K562 (cell line): ENCODE data around the gene GPAT3. TPM values are rescaled to one million over a fixed set of nuclear protein-coding genes. Genes with fewer than 3 reads are reported as not detected.

Experiments used
- ATAC-seq: fragments of 200-7000 bp; cut with Tn5 transposase; 3 replicates; pipeline ENCODE4 v1.9.1; 2020; ENCODE audit warnings: moderate library complexity
- BruUV-seq: library from RNA; stranded (reverse); fragments of 400-500 nt; replicated peaks from 2 replicates; lab custom pipeline; 2021; lab: Mats Ljungman, UMichigan
- CTCF ChIA-PET: fragments of 300-600 bp; formaldehyde crosslinking; extraction: SDS; loops from one replicate; lab custom pipeline; 2021; ENCODE audit warnings: low intra/inter-chr PET ratio; lab: Yijun Ruan, JAX
- POLR2A ChIA-PET: fragments of 300-600, 350-650 bp; sonication (Branson Sonifier 250); formaldehyde crosslinking; extraction: SDS; loops from one replicate; lab custom pipeline; 2021; ENCODE audit warnings: antibody characterized with exemption, inconsistent platforms; lab: Yijun Ruan, JAX
- DNase-seq, 4 experiments: peaks; one replicate each; pipeline versions ENCODE4 v3.0.0 to v3.0.0-alpha.2; 2011 to 2018; ENCODE audit warnings: low spot score in 3 of 4, mixed read lengths in 3 of 4; ENCODE audit errors: extremely low read depth in 1 of 4
- FAIRE-seq: peaks from 2 replicates; lab custom pipeline; 2011; peaks lifted over from hg19 to GRCh38; lab: Jason Lieb, UNC
- H2AFZ ChIP-seq: 2 replicates; pipeline ENCODE4 v1.6.0; 2011; ENCODE audit warnings: low read depth, low read length, control low read depth, inconsistent platforms
- H3K27ac ChIP-seq: fragments of 200-600 bp; 3 replicates; pipeline ENCODE4 v1.8.0; 2011; ENCODE audit warnings: low read depth, mild to moderate bottlenecking, control low read depth, inconsistent platforms, low read length, moderate library complexity, mixed read lengths; ENCODE audit errors: extremely low read depth
- H3K27me3 ChIP-seq, 2 experiments: fragments of 300-600 bp in 1 of 2; 2 replicates in 1 of 2; 3 replicates in 1 of 2; pipeline versions ENCODE4 v1.6.0 to v1.8.0; 2011; ENCODE audit warnings: inconsistent platforms in 2 of 2, low read length in 2 of 2, mild to moderate bottlenecking in 1 of 2, mixed read lengths in 1 of 2, moderate library complexity in 1 of 2; ENCODE audit not compliant: control insufficient read depth in 2 of 2, insufficient read depth in 2 of 2
- H3K36me3 ChIP-seq: fragments of 300-600 bp; 3 replicates; pipeline ENCODE4 v1.8.0; 2011; ENCODE audit warnings: mild to moderate bottlenecking, low read length, inconsistent platforms; ENCODE audit not compliant: control insufficient read depth, insufficient read depth
- H3K4me1 ChIP-seq, 2 experiments: fragments of 200-600 bp in 1 of 2; replicated peaks in 1 of 2; 2 replicates in 1 of 2; 3 replicates in 1 of 2; pipeline versions ENCODE4 v1.5.1 to v1.8.0; 2011; ENCODE audit warnings: inconsistent platforms in 2 of 2, low read length in 2 of 2, mild to moderate bottlenecking in 1 of 2, mixed read lengths in 1 of 2, moderate library complexity in 1 of 2; ENCODE audit not compliant: control insufficient read depth in 2 of 2, insufficient read depth in 2 of 2
- H3K4me2 ChIP-seq: 2 replicates; pipeline ENCODE4 v1.6.1; 2011; ENCODE audit warnings: low read length, control low read depth, inconsistent platforms, mixed read lengths; ENCODE audit not compliant: insufficient read depth
- H3K4me3 ChIP-seq: fragments of 200-600 bp; sonication (generic), shearing (Covaris generic); 2 replicates; pipeline ENCODE4 v1.5.1; 2016; ENCODE audit warnings: control low read depth, inconsistent platforms
- H3K79me2 ChIP-seq: fragments of 200-600 bp; 3 replicates; pipeline ENCODE4 v1.8.0; 2011; ENCODE audit warnings: low read length, inconsistent platforms; ENCODE audit not compliant: control insufficient read depth, insufficient read depth
- H3K9ac ChIP-seq, 2 experiments: 2 replicates each; pipeline versions ENCODE4 v1.6.0 to v1.6.1; 2011; ENCODE audit warnings: low read depth in 2 of 2, low read length in 2 of 2, control low read depth in 1 of 2, inconsistent platforms in 1 of 2, mild to moderate bottlenecking in 1 of 2, mixed read lengths in 1 of 2; ENCODE audit not compliant: insufficient read depth in 1 of 2
- H3K9me1 ChIP-seq: one replicate; pipeline ENCODE4 v1.6.0; 2011; ENCODE audit warnings: inconsistent platforms, mild to moderate bottlenecking, low read length, moderate library complexity; ENCODE audit not compliant: control insufficient read depth, insufficient read depth
- H3K9me3 ChIP-seq: replicated peaks from 2 replicates; pipeline ENCODE4 v1.5.1; 2011; ENCODE audit warnings: low read depth, low read length, inconsistent platforms; ENCODE audit not compliant: control insufficient read depth, insufficient read depth
- H4K20me1 ChIP-seq: replicated peaks from 2 replicates; pipeline ENCODE4 v1.6.1; 2011; ENCODE audit warnings: low read length, inconsistent platforms, mixed read lengths; ENCODE audit not compliant: control insufficient read depth, insufficient read depth
- C11orf30 ChIP-seq: fragments of 450-650 bp; IDR thresholded peaks from 2 replicates; pipeline ENCODE4 v1.6.1; 2016; ENCODE audit warnings: low read depth, mild to moderate bottlenecking
- CBX3 ChIP-seq, 2 experiments: IDR thresholded peaks; 1 replicate in 1 of 2; 2 replicates in 1 of 2; pipeline ENCODE4 v1.6.1; 2012; ENCODE audit warnings: inconsistent platforms in 2 of 2, low read length in 2 of 2, borderline replicate concordance in 1 of 2, control low read depth in 1 of 2
- ELF1 ChIP-seq: fragments of 200-800 bp; sonication (Bioruptor generic); IDR thresholded peaks from 2 replicates; pipeline ENCODE4 v1.6.1; 2016; ENCODE audit warnings: missing genetic modification characterization, missing compliant biosample characterization
- GABPB1 ChIP-seq: sonication (generic); formaldehyde crosslinking; IDR thresholded peaks from 2 replicates; pipeline ENCODE4 v1.8.0; 2022; ENCODE audit warnings: mild to moderate bottlenecking, missing genetic modification reagents
- IFI16 ChIP-seq: fragments of 250-450 bp; sonication (Bioruptor Pico); IDR thresholded peaks from 2 replicates; pipeline ENCODE4 v2.1.2; 2022; ENCODE audit warnings: mild to moderate bottlenecking, inconsistent platforms
- MAFG ChIP-seq: fragments of 450-650 bp; conservative IDR thresholded peaks from 2 replicates; pipeline ENCODE4 v1.6.1; 2016; ENCODE audit warnings: missing genetic modification characterization, missing compliant biosample characterization
- NCOA4 ChIP-seq: fragments of 450-650 bp; IDR thresholded peaks from 2 replicates; pipeline ENCODE4 v1.6.1; 2018; ENCODE audit warnings: mild to moderate bottlenecking; ENCODE audit not compliant: partially characterized antibody
- NFE2 ChIP-seq: IDR thresholded peaks from 2 replicates; pipeline ENCODE4 v1.6.1; 2014; ENCODE audit warnings: antibody characterized with exemption, low read depth
- NRF1 ChIP-seq, 2 experiments: fragments of 450-650 bp; IDR thresholded peaks in 1 of 2; conservative IDR thresholded peaks in 1 of 2; 2 replicates each; pipeline ENCODE4 v1.6.1; 2014; ENCODE audit warnings: mild to moderate bottlenecking in 2 of 2
- POLR2B ChIP-seq: fragments of 450-650 bp; IDR thresholded peaks from 2 replicates; pipeline ENCODE4 v1.6.1; 2018; ENCODE audit warnings: low read depth; ENCODE audit not compliant: partially characterized antibody
- PRMT5 ChIP-seq: sonication (generic); formaldehyde crosslinking; IDR thresholded peaks from 2 replicates; pipeline ENCODE4 v1.5.0; 2020; ENCODE audit warnings: missing genetic modification reagents
- PURB ChIP-seq: sonication (generic); formaldehyde crosslinking; IDR thresholded peaks from 2 replicates; pipeline ENCODE4 v1.9.0; 2021; ENCODE audit warnings: low read depth, mild to moderate bottlenecking, missing genetic modification reagents
- SIN3B ChIP-seq: fragments of 450-650 bp; IDR thresholded peaks from 2 replicates; pipeline ENCODE4 v1.6.1; 2017; ENCODE audit warnings: low read depth, mild to moderate bottlenecking, moderate library complexity
- TCFL5 ChIP-seq: fragments of 250-450 bp; sonication (Bioruptor Pico); conservative IDR thresholded peaks from 2 replicates; pipeline ENCODE4 v1.6.1; 2021; ENCODE audit warnings: mild to moderate bottlenecking, moderate library complexity, matching md5 sums
- TEAD4 ChIP-seq, 2 experiments: sonication (generic) in 1 of 2; formaldehyde crosslinking in 1 of 2; IDR thresholded peaks; 2 replicates each; pipeline versions ENCODE4 v1.6.1 to v1.8.0; 2012 to 2022; ENCODE audit warnings: borderline replicate concordance in 1 of 2, inconsistent platforms in 1 of 2, low read length in 1 of 2, mild to moderate bottlenecking in 1 of 2, missing genetic modification reagents in 1 of 2
- WHSC1 ChIP-seq: IDR thresholded peaks from one replicate; pipeline ENCODE4 v1.6.1; 2012; ENCODE audit warnings: low read length, control low read depth, inconsistent platforms
- ZNF175 ChIP-seq: fragments of 200-800 bp; sonication (Bioruptor generic); IDR thresholded peaks from 2 replicates; pipeline ENCODE4 v1.6.1; 2016; ENCODE audit warnings: low read depth, mild to moderate bottlenecking, missing genetic modification characterization, missing compliant biosample characterization
- ZNF24 ChIP-seq: fragments of 450-650 bp; IDR thresholded peaks from 2 replicates; pipeline ENCODE4 v1.6.1; 2016
- ZNF324 ChIP-seq: fragments of 250-450 bp; sonication (Bioruptor Pico); IDR thresholded peaks from 2 replicates; pipeline ENCODE4 v1.4.0; 2020; ENCODE audit warnings: mild to moderate bottlenecking
- ZNF561 ChIP-seq: fragments of 450-650 bp; formaldehyde crosslinking; conservative IDR thresholded peaks from 2 replicates; pipeline ENCODE4 v1.4.0; 2020; ENCODE audit warnings: mild to moderate bottlenecking, moderate library complexity
- WGBS: fragments of 100-300 bp; shearing (Covaris generic); methylation state at CpG from one replicate; pipeline ENCODE4 v1.1.6; 2016; ENCODE audit warnings: low coverage, mixed read lengths; ENCODE audit not compliant: insufficient coverage; ENCODE audit errors: missing lambda C conversion rate; 5-methylcytosine and 5-hydroxymethylcytosine counted together
- in situ Hi-C: fragments of 300-500 bp; cut with MboI; formaldehyde crosslinking; loops from 4 replicates; pipeline ENCODE4 v1.15.0; 2018; ENCODE audit warnings: inconsistent platforms, mixed read lengths
- intact Hi-C: fragments of 100-400 bp; cut with micrococcal nuclease; formaldehyde crosslinking; loops from 2 replicates; pipeline ENCODE4 v1.14.2; 2022
- polyA plus RNA-seq, 8 experiments: library from polyadenylated mRNA; depleted of rRNA in 4 of 8; stranded (reverse) in 5 of 8; unstranded in 3 of 8; fragments of >200 nt; fragmentation: Nextera tagmentation in 2 of 8; fragmentation: Illumina TruSeq in 1 of 8; extraction: Ambion mirVana in 2 of 8; extraction: Trizol in 1 of 8; gene quantifications; 2 replicates each; pipeline versions ENCODE4 v1.2.1 to v1.2.3, GENCODE V29; 2011 to 2014; ENCODE audit warnings: inconsistent platforms in 1 of 8, missing spikeins in 1 of 8
- total RNA-seq, 7 experiments: library from RNA; depleted of rRNA in 6 of 7; stranded (reverse); fragments of >200 nt in 6 of 7; fragmentation: Illumina TruSeq in 2 of 7; extraction: Trizol in 2 of 7; gene quantifications; 2 replicates each; pipeline versions ENCODE4 v1.2.1 to v1.2.3, GENCODE V29; 2011 to 2021; ENCODE audit warnings: low replicate concordance in 1 of 7
- TF ChIP-seq, protein P1 (sequence below): fragments of 450-650 bp; IDR thresholded peaks from 2 replicates; pipeline ENCODE4 v1.7.0; 2016; ENCODE audit warnings: borderline replicate concordance
- TF ChIP-seq, protein P2 (sequence below): conservative IDR thresholded peaks from 2 replicates; pipeline ENCODE4 v1.6.1; 2011; ENCODE audit warnings: low read depth, mild to moderate bottlenecking, low read length; ENCODE audit not compliant: control insufficient read depth

Gene GPAT3
- total and polyA plus RNA-seq, 9 of the 15 experiments (the other 6 are each of a cell fraction or from before 2014, with no cell fraction given) = 4.1 to 16.1 (median 13.1) TPM

DNA sequence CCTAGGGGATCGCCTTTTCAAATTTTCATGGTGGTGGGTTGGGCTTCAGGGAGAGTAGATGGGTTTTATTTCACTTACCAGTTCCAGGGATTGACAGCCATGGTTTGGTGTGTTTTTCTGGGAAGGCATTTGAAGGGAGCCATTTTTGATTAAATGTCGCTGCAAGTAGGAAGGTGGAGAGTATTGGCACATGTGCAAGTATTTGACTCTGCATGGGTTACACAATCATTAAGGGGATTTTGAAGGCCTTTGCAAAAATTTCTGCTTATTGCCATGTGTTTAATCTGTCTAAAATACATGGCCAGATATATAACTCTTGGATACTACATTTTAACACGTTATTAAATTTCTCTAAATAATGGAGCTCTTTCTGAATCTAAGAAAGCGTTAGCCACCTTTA, 55.1 kb downstream of the GPAT3 start (continued):
- TF ChIP-seq, protein P1, sequence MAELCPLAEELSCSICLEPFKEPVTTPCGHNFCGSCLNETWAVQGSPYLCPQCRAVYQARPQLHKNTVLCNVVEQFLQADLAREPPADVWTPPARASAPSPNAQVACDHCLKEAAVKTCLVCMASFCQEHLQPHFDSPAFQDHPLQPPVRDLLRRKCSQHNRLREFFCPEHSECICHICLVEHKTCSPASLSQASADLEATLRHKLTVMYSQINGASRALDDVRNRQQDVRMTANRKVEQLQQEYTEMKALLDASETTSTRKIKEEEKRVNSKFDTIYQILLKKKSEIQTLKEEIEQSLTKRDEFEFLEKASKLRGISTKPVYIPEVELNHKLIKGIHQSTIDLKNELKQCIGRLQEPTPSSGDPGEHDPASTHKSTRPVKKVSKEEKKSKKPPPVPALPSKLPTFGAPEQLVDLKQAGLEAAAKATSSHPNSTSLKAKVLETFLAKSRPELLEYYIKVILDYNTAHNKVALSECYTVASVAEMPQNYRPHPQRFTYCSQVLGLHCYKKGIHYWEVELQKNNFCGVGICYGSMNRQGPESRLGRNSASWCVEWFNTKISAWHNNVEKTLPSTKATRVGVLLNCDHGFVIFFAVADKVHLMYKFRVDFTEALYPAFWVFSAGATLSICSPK = no peak

DNA sequence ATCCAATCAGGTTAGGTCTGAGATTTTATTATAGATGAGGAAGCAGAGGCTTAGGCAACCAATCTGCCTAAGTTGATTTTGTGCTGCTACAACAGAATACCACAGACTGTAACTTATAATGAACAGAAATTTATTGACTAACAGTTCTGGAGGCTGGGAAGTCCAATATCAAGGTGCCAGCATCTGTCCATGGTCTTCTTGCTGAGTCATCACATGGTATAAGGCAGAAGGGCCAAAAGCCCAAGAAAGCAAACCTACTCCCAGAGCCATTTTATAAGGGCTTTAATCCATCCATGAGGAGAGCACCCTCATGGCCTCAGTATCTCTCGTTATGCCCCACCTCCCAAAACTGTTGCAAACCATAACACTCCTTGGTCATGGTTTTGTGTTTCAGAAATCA, 55.8 kb downstream of the GPAT3 start:
- BruUV-seq = no TSS peak
- Histone ChIP-seq H3K4me2 (no peak overlapping the region), H3K27me3 (no peaks in the 10 kb centered on the region)
- no peak for TF ChIP-seq ZNF24
- no peak for TF ChIP-seq TEAD4 (IDR thresholded peaks at IDR 0.05; ENCODE audit: low read length)
- no peak for TF ChIP-seq TEAD4 (CRISPR knock-in tag; IDR thresholded peaks at IDR 0.05; ENCODE audit: borderline replicate concordance)
- no peak for TF ChIP-seq SIN3B
- peak; percentile 58 for TF ChIP-seq NFE2
- TF ChIP-seq C11orf30 = peak; percentile 69
- TF ChIP-seq POLR2B = no peak
- TF ChIP-seq PRMT5 (CRISPR knock-in tag) = no peak
- no peak for TF ChIP-seq CBX3 (IDR thresholded peaks at IDR 0.05; ENCODE audit: borderline replicate concordance in 1 of 2, low read length in 2 of 2)
- no peak for TF ChIP-seq ZNF175
- no peak for TF ChIP-seq PURB (CRISPR knock-in tag)
- no peak for TF ChIP-seq ZNF561 (CRISPR knock-in tag)
- TF ChIP-seq, protein P2, sequence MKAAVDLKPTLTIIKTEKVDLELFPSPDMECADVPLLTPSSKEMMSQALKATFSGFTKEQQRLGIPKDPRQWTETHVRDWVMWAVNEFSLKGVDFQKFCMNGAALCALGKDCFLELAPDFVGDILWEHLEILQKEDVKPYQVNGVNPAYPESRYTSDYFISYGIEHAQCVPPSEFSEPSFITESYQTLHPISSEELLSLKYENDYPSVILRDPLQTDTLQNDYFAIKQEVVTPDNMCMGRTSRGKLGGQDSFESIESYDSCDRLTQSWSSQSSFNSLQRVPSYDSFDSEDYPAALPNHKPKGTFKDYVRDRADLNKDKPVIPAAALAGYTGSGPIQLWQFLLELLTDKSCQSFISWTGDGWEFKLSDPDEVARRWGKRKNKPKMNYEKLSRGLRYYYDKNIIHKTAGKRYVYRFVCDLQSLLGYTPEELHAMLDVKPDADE = no peak
- no peak for TF ChIP-seq NCOA4
- no peak for TF ChIP-seq ZNF324
- no peak for TF ChIP-seq WHSC1
- TF ChIP-seq MAFG = peak; percentile 65
- no peak for TF ChIP-seq IFI16 (CRISPR knock-in tag)
- TF ChIP-seq TCFL5 (CRISPR knock-in tag) = no peak
- no peak for TF ChIP-seq ELF1 (tag)
- TF ChIP-seq GABPB1 (CRISPR knock-in tag) = no peak
- TF ChIP-seq NRF1 (conservative IDR thresholded peaks at IDR 0.05 in 1 of 2, IDR thresholded peaks at IDR 0.05 in 1 of 2) = no peak

More for the DNA sequence above, 55.8 kb downstream of the GPAT3 start:
- ChIA-PET CTCF (no interaction called here), POLR2A (no interaction called here)
- intact Hi-C loops = no loop called here
- ATAC-seq (no peak), DNase-seq (no peak), FAIRE-seq (no peak)
- no peaks in the 10 kb centered on the region for H3K9me1 ChIP-seq
- H3K79me2 ChIP-seq = no peaks in the 10 kb centered on the region
- no peaks in the 10 kb centered on the region for H3K4me1 ChIP-seq
- no peaks in the 10 kb centered on the region for H3K9me3 ChIP-seq
- H4K20me1 ChIP-seq = no peaks in the 10 kb centered on the region
- no peak overlapping the region for H3K9ac ChIP-seq
- H2AFZ ChIP-seq = no peak overlapping the region
- H3K27ac ChIP-seq = no peak overlapping the region
- H3K4me3 ChIP-seq = no peak overlapping the region
- in situ Hi-C loops = no loop called here
- H3K36me3 ChIP-seq = no peaks in the 10 kb centered on the region
- 44% methylated on average over 1 of the region's 1 CpG for WGBS
